Aorta (tissue), 5 donors: ENCODE measurements around the gene VPS35L. TPM values are rescaled to one million over a fixed set of nuclear protein-coding genes. Genes with fewer than 3 reads are reported as not detected.
A peak's percentile ranks its signal among the peaks of the same experiment; 100 is the strongest.

Experiments
- ATAC-seq: fragments of 200-7000 bp; cut with Tn5 transposase; one replicate; pipeline ENCODE4 v1.9.1; 2022; ENCODE audit warnings: moderate library complexity; ENCODE audit not compliant: low FRiP score
- DNase-seq, 2 donors: peaks; one replicate each; pipeline ENCODE4 v3.0.0-alpha.2; 2020
- H3K27ac ChIP-seq, 2 donors: one replicate each; pipeline ENCODE4 v1.5.1; 2013; ENCODE audit warnings: low read length in 2 of 2, mild to moderate bottlenecking in 2 of 2, moderate library complexity in 2 of 2, control low read depth in 1 of 2, inconsistent platforms in 1 of 2, low read depth in 1 of 2
- H3K27me3 ChIP-seq, 2 donors: one replicate each; pipeline ENCODE4 v1.6.1; 2013; ENCODE audit warnings: control low read depth in 1 of 2, low read length in 1 of 2, mild to moderate bottlenecking in 1 of 2, moderate library complexity in 1 of 2; ENCODE audit not compliant: insufficient read depth in 2 of 2, control insufficient read depth in 1 of 2
- H3K36me3 ChIP-seq, 2 donors: one replicate each; pipeline ENCODE4 v1.6.1; 2013; ENCODE audit warnings: control low read depth in 1 of 2, low read length in 1 of 2, mild to moderate bottlenecking in 1 of 2; ENCODE audit not compliant: insufficient read depth in 2 of 2, control insufficient read depth in 1 of 2
- H3K4me1 ChIP-seq, 2 donors: one replicate each; pipeline ENCODE4 v1.6.1; 2013; ENCODE audit warnings: low read length in 2 of 2, control low read depth in 1 of 2, mild to moderate bottlenecking in 1 of 2, moderate library complexity in 1 of 2; ENCODE audit not compliant: insufficient read depth in 2 of 2, control insufficient read depth in 1 of 2
- H3K4me3 ChIP-seq, 2 donors: one replicate each; pipeline ENCODE4 v1.5.1; 2013; ENCODE audit warnings: low read length in 2 of 2, control low read depth in 1 of 2, mild to moderate bottlenecking in 1 of 2
- H3K9me3 ChIP-seq: one replicate; pipeline ENCODE4 v1.6.1; 2013; ENCODE audit warnings: mild to moderate bottlenecking, low read length; ENCODE audit not compliant: control insufficient read depth
- WGBS, 2 donors: extraction: QIAGEN DNeasy Blood & Tissue Kit; methylation state at CpG; one replicate each; pipeline ENCODE4 v1.1.7; 2013; 5-methylcytosine and 5-hydroxymethylcytosine counted together
- intact Hi-C, 2 donors: fragments of 100-400 bp; cut with DNase I; formaldehyde crosslinking; loops; one replicate each; pipeline versions ENCODE4 v1.14.2 to v1.15.0; 2022
- polyA plus RNA-seq, 2 donors: library from polyadenylated mRNA; stranded (reverse); fragments of 200-250 nt; gene quantifications; one replicate each; pipeline ENCODE4 v1.2.3, GENCODE V29; 2013
- total RNA-seq, 2 donors: library from RNA; stranded (reverse); fragmentation: NEBNext Ultra II Directional; extraction: Animal tissue kit (Norgen Biotek cat#: 25700); gene quantifications; one replicate each; pipeline ENCODE4 v1.2.1, GENCODE V29; 2021
- donor health status: healthy with polysubstance abuse.
- donor health status: Bipolar disorder and iron deficiency.
- donor health status: DM: no; HTN: no; CAD: no.
- donor health status: DM: no; HTN: no; CAD: no.
- donor health status: DM: yes; HTN: yes; CAD: no.

Gene VPS35L
- total and polyA plus RNA-seq, 4 donors, result 31.4 to 66.8 (median 40.8) TPM

GRCh38 chr16:19573997-19574396, 18.5 kb downstream of the VPS35L start:
- Histone ChIP-seq H3K9me3 (no peaks in the 10 kb centered on the region), H3K27me3 (no peaks in the 10 kb centered on the region), H3K36me3 (peaks cover 0 to 21% of the 10 kb centered on the region in 2 donors), H3K27ac (no peak overlapping the region), H3K4me3 (no peak overlapping the region), H3K4me1 (no peaks in the 10 kb centered on the region)
- DNase-seq (no peak), ATAC-seq (no peak)
- 94 to 95% methylated on average over 9 of the region's 9 CpGs for WGBS, 2 donors
- intact Hi-C loops, result no loop called here

- Histone ChIP-seq H3K27ac (no peak overlapping the region), H3K27me3 (no peaks in the 10 kb centered on the region), H3K4me3 (no peak overlapping the region), H3K4me1 (no peaks in the 10 kb centered on the region), H3K9me3 (no peaks in the 10 kb centered on the region), H3K36me3 (peaks cover 0 to 18% of the 10 kb centered on the region in 2 donors)
- ATAC-seq (no peak), DNase-seq (no peak)
- WGBS, 2 donors, result 61 to 63% methylated on average over 2 of the region's 2 CpGs
- intact Hi-C loops, result no loop called here
Observed at GRCh38 chr16:19574615-19575014, 19.1 kb downstream of the VPS35L start.

GRCh38 chr16:19578378-19578971, 23.0 kb downstream of the VPS35L start:
- Histone ChIP-seq H3K36me3 (peaks cover 4 to 22% of the 10 kb centered on the region in 2 donors), H3K4me3 (no peak overlapping the region), H3K9me3 (peaks cover 1% of the 10 kb centered on the region), H3K4me1 (no peaks in the 10 kb centered on the region), H3K27me3 (no peaks in the 10 kb centered on the region), H3K27ac (no peak overlapping the region)
- ATAC-seq (peak; percentile 46), DNase-seq (no peak)
- WGBS, 2 donors, result 86% methylated on average over 10 of the region's 10 CpGs
- intact Hi-C loops, result no loop called here

GRCh38 chr16:19582050-19582831, 26.7 kb downstream of the VPS35L start:
- no peak for DNase-seq
- no peaks in the 10 kb centered on the region for H3K27me3 ChIP-seq
- H3K9me3 ChIP-seq, result peaks cover 1% of the 10 kb centered on the region
- no peak overlapping the region for H3K4me3 ChIP-seq
- no peaks in the 10 kb centered on the region for H3K4me1 ChIP-seq
- no peak overlapping the region for H3K27ac ChIP-seq
- ATAC-seq, result no peak
- WGBS, 2 donors, result 48 to 55% methylated on average over 10 of the region's 10 CpGs
- intact Hi-C loops, result loop anchor here in 1 of 2 donors (5.0 kb wide), 1 partner anchor 305 kb away; no protein-coding TSS in a partner anchor
- H3K36me3 ChIP-seq, result peaks cover 4 to 11% of the 10 kb centered on the region in 2 donors

GRCh38 chr16:19583665-19584300, 28.3 kb downstream of the VPS35L start:
- ATAC-seq (no peak), DNase-seq (no peak)
- Histone ChIP-seq H3K4me3 (no peak overlapping the region), H3K27ac (no peak overlapping the region), H3K27me3 (no peaks in the 10 kb centered on the region), H3K4me1 (no peaks in the 10 kb centered on the region), H3K9me3 (peaks cover 1% of the 10 kb centered on the region), H3K36me3 (peaks cover 4 to 9% of the 10 kb centered on the region in 2 donors)
- WGBS, 2 donors, result 48 to 61% methylated on average over 5 of the region's 5 CpGs
- intact Hi-C loops, result loop anchor here in 1 of 2 donors (5.0 kb wide), 1 partner anchor 304 kb away; no protein-coding TSS in a partner anchor

- 9 to 10% methylated on average over 5 of the region's 5 CpGs for WGBS, 2 donors
- Histone ChIP-seq H3K4me3 (no peak overlapping the region), H3K9me3 (no peaks in the 10 kb centered on the region), H3K4me1 (no peaks in the 10 kb centered on the region), H3K27ac (no peak overlapping the region), H3K27me3 (no peaks in the 10 kb centered on the region), H3K36me3 (peaks cover 0 to 2% of the 10 kb centered on the region in 2 donors)
- intact Hi-C loops, result no loop called here
- ATAC-seq (peak; percentile 50), DNase-seq (no peak)
Observed at GRCh38 chr16:19588661-19589060, 33.2 kb downstream of the VPS35L start.

GRCh38 chr16:19589106-19589505, 33.6 kb downstream of the VPS35L start:
- Histone ChIP-seq H3K27ac (peak overlapping the region in 1 of 2 donors; percentile 30), H3K27me3 (no peaks in the 10 kb centered on the region), H3K4me3 (no peak overlapping the region), H3K4me1 (no peaks in the 10 kb centered on the region), H3K36me3 (peaks cover 0 to 2% of the 10 kb centered on the region in 2 donors), H3K9me3 (no peaks in the 10 kb centered on the region)
- intact Hi-C loops, result no loop called here
- WGBS, 2 donors, result 84 to 91% methylated on average over 5 of the region's 5 CpGs
- ATAC-seq (no peak), DNase-seq (no peak)

- Histone ChIP-seq H3K27ac (no peak overlapping the region), H3K4me3 (no peak overlapping the region), H3K36me3 (peaks cover 0 to 2% of the 10 kb centered on the region in 2 donors), H3K9me3 (no peaks in the 10 kb centered on the region), H3K27me3 (no peaks in the 10 kb centered on the region), H3K4me1 (no peaks in the 10 kb centered on the region)
- DNase-seq (no peak), ATAC-seq (no peak)
- 17 to 27% methylated on average over 8 of the region's 8 CpGs for WGBS, 2 donors
- intact Hi-C loops, result no loop called here
Observed at GRCh38 chr16:19589771-19590302, 34.3 kb downstream of the VPS35L start.
